ENCODE results near the gene H3-3A.

The H3-3A gene

GRCh38 chr1:226062558-226063223 lies at the start of gene H3-3A:
Gene H3-3A (plus strand): TSS chr1:226062716. CDS start chr1:226064352, 1,636 bp downstream.
- peak; percentile 98 for DNase-seq

- DNase-seq: no peak
These were observed 45.4 kb upstream of the H3-3A start for GRCh38 chr1:226017070-226017469.

DNA sequence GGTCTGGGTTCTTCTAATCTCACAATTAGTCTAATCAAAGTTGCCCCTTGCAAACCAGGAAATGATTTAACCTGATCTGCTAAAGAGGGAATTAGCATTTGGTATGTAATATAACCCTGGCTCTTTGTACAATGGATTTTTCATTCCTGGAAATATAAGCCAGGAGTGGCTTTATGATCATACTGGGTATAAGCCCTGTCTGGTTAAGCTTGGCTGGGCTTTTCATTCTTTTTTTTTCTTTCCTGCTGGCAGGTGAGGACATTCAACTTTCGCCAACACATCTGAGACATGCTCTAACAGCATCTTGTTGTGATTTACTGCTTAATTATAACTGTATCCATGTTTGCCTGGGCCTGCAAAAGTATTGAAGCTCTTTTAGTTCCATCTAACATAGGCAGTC lies 42.9 kb upstream of the H3-3A start:
- DNase-seq: no peak

DNA sequence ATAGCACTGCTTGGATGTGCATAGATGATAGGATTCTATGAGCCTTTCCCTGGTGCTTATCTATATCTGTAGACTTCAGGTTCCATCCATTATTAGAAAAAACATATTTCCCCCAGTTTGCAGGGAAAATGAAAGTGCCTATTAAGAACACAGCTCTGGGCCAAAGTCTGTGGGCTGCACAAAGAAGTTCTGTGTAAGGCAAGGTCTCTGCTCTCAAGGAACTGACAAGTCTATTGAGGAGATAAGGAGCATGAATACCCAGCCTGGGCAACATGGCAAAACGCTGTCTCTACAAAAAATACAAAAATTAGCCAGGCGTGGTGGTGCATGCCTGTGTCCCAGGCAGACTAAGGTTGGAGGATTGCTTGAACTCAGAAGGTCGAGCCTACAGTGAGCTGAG lies 41.1 kb upstream of the H3-3A start:
- no peak for DNase-seq

- DNase-seq: no peak
These were observed 40.7 kb upstream of the H3-3A start for GRCh38 chr1:226021801-226022200.

- DNase-seq: no peak
These were observed 38.8 kb upstream of the H3-3A start for GRCh38 chr1:226023735-226024134.

- DNase-seq: no peak
These were observed 35.7 kb upstream of the H3-3A start for GRCh38 chr1:226026833-226027232.

DNA sequence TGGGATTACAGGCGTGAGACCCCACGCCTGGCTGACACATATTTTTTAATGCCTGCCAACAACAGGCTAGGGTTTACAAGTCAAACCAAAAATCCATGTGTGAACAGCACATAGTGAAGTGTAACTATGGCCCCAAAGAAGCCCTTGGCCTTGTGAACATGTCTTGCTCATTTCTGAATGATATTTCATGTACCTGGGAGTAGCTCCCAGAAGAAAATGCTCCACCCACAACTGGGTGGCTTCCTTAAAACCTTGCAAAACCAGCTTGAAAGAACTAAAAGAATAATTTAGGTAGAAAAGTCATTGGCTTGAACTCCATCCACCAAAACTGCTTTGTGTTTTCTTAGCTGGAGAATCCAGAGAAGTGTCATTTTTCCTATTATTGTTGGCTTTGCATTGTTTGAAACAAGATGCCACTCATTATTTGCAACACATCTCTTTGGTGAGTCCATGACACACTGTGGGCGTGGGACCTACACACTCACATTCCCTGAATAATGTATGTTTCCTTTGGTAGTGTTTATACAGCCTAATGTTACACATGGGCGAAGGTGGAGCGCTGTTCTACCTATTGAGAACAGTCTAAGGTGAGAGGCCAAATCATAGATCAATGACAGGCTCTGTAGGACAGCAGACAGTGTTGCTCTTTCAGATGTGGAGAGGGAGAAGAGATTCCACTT lies 34.8 kb upstream of the H3-3A start:
- no peak for DNase-seq

DNA sequence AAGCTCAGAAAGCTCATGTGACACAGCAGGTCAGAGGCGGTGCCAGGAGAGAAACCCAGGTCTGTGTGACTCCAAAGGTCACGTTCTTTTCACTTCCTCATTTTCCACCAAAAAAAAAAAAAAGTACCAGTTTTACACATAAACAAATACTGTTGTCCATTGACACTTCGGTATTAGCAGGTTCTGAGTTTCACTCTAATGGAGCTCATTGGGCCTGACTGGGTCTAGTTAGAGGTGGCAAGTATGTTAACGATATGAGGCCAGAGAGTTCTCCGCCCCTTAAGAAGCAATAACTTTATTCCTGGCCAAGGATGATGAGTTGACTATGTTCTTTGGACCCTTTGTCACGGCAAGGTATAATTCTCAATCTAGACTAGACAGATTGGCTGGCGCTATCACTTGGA lies 33.4 kb upstream of the H3-3A start:
- DNase-seq: peak; percentile 64

DNA sequence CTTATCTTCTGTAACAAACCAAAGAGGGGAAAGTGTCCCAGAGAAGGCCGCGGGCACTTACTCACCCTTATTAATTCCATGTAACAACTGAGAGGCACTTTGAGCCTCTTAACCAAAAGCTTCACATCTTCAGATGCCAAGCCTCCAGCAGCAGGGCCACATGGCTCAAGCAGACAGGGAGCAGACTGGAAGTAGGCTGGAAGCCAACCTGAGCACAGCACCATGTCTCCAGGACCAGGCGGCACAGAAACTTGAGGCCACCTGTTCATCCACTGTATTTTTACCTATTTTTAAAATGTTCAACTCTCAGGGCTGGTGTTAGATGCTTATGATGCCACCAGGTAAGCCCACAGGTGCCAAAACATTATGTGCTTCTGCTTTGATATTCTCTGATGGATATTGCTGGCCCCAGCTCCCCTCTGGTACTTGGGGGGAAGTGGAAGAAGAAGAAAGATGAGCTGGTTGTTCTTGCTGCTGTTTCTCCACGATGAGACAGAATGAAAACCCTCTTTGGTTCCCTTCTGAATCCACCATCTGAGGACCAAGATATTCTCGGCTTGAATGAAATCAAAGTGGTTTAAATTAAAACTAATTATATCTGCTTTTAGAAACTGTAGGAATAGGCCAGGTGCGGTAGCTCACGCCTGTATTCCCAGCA lies 32.8 kb upstream of the H3-3A start:
- DNase-seq: no peak

- DNase-seq: no peak
These were observed 28.9 kb upstream of the H3-3A start for GRCh38 chr1:226033582-226033981.

- no peak for DNase-seq
These were observed 28.5 kb upstream of the H3-3A start for GRCh38 chr1:226033991-226034390.

DNA sequence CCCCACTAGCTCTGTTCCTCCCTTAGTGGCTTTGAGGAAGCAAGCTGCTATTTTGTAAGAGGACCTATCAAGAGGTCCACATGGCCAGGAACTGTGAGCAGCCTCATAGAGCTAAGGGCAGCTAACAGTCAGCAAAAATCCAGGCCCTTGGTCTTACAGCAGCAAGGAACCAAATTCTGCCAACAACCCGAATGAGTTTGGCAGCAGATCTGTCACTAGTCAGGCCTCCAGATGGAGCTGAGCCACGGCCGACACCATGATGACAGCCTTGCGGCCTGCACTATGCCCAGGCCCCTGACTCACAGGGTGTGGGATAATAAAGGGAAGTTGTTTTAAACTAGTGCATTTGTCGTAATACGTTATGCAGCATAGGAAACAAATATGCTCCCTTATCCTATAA lies 28.0 kb upstream of the H3-3A start:
- DNase-seq: no peak

GRCh38 chr1:226035915-226036314 lies 26.6 kb upstream of the H3-3A start:
- no peak for DNase-seq

- DNase-seq: no peak
These were observed 23.9 kb upstream of the H3-3A start for GRCh38 chr1:226038661-226039060.

DNA sequence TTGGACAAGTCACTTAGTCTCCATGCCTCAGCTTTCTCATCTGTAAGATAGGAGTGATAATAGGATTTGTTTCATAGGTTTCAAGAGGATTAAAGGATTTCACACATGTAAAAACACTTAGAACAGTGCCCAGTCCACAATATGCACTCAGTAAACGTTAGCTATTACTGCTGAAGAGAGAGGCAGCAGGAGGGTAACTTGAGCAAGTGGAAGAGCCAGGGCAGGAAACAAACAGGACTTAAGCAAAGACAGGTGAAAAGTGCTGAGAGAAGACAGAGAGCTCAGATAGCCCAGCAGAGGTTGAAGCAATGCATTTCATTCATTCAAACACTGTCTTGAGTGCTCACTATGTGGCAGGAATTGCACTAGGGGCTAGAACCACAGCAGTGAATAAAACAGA lies 21.1 kb upstream of the H3-3A start:
- peak; percentile 36 for DNase-seq

DNA sequence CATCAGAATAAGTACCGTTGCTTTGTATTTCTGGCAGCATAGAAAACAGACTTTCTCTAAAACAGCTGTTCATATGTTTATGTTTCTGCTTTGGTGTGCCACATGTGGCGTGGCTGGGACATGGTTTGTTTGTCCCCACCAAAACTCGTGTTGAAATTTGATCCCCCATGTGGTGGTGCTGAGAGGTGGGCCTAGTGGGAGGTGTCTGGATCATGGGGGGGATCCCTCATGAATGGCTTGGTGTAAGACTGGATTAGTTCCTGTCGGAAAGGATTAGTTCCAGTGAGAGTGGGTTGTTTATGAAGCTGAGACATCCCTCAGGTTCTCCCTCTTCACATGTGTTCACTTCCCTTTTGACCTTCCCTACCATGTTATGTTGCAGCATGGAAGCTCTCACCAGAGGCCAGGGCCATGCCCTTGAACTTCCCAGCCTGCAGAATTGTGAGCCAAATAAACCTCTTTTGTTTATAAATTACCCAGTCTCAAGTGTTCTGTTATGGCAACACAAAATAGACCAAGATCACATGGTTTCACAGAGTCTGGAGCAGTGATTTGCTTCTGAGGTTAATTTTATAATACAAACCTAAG lies 17.9 kb upstream of the H3-3A start:
- DNase-seq: no peak

- no peak for DNase-seq
These were observed 16.3 kb upstream of the H3-3A start for GRCh38 chr1:226046240-226046639.

GRCh38 chr1:226047495-226047894 lies 15.0 kb upstream of the H3-3A start:
- DNase-seq: no peak

DNA sequence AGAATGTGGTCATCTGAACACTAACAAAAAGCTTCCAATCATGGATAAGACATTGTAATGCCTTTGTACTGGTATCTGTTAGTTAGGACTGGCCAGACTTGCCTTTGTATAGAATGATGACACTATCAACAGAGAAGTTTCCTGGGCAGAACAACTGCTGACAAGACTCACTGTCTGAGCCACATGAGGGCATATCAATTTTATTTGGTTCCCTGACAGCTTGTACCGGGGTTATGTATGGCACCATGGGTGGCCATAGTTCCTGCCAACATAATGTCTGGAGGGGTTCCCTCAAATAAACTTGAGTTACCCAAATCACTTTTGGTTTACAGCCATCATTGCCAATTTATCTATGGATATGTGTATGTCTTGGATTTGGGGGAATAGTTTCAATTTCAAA lies 13.6 kb upstream of the H3-3A start:
- DNase-seq: no peak

DNA sequence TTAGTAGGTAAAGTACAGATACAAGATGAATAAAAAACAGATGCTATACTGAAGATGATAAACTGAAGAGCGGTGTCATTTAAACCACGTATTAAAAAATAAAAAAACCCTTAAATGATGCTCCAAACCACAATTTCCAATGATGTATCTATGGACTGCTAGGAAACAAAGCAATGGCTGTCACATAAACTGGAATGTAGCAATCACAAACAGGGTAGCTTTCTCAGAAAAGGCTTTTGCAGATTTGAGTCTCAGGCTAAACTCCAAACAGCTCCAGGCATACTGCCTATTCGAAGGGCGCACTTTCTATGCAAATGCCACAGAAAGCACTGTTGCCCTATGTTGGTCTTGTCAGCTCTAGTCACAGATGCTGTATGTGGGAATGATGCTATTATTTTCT lies 12.4 kb upstream of the H3-3A start:
- DNase-seq: no peak

DNA sequence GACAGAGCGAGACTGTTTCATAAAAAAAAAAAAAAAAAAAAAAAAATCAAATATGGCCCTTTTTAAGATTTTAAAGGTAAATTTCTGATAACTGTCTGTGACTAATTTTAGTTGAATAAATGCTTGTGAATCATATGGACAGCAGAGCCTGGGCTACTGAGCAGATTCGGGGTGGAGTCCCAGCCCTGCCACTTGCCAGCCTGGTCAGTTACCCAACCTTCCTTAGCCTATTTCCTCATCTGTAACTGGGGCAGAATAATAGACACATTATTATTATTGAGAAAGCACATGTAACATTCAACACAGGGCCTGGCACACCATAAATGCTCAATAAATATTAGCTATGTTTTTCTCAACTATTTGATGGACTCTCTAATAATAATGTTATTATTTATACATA lies 11.2 kb upstream of the H3-3A start:
- DNase-seq: no peak

DNA sequence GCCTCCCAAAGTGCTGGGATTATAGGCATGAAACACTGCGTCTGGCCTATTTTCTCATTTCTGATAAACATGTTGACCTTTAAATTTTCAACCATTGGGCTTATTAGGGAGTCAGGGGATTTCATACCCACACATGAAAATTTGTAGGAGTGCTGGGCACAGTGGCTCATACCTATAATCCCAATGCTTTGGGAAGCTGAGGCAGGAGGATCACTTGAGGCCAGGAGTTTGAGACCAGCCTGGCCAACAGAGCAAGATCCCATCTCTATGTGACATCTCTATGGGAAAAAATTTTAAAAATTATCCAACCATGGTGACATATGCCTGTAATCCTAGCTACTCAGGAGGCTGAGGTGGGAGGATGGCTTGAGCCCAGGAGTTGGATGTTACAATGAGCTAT lies 10.5 kb upstream of the H3-3A start:
- DNase-seq: no peak
